Mesothelial cell of epicardium (in vitro differentiated cells): ENCODE data around the gene APEX2. TPM values are rescaled to one million over a fixed set of nuclear protein-coding genes. Genes with fewer than 3 reads are reported as not detected.

Experiments used
- DNase-seq, 2 experiments: peaks; one replicate each; pipeline ENCODE4 v3.0.0; 2021; ENCODE audit warnings: low spot score in 2 of 2; ENCODE audit not compliant: unreplicated experiment in 2 of 2
- H3K27ac Mint-ChIP-seq: 2 replicates; pipeline ENCODE4 v1.8.0; 2021; ENCODE audit warnings: mixed read lengths
- H3K27me3 Mint-ChIP-seq: 2 replicates; pipeline ENCODE4 v1.8.0; 2021; ENCODE audit warnings: low read depth, mixed read lengths
- H3K36me3 Mint-ChIP-seq: 2 replicates; pipeline ENCODE4 v1.8.0; 2021; ENCODE audit warnings: mixed read lengths
- H3K4me1 Mint-ChIP-seq: 2 replicates; pipeline ENCODE4 v1.8.0; 2021; ENCODE audit warnings: mixed read lengths
- H3K4me3 Mint-ChIP-seq: 2 replicates; pipeline ENCODE4 v1.8.0; 2021; ENCODE audit warnings: mild to moderate bottlenecking, moderate library complexity, mixed read lengths
- H3K9me3 Mint-ChIP-seq: 2 replicates; pipeline ENCODE4 v1.8.0; 2021; ENCODE audit warnings: mixed read lengths
- total RNA-seq: library from RNA; stranded (reverse); gene quantifications from 3 replicates; pipeline ENCODE4 v1.2.1, GENCODE V29; 2021
- TF ChIP-seq, protein P1 (sequence below): fragments of 200-600 bp; sonication (generic); IDR thresholded peaks from one replicate; pipeline ENCODE4 v1.5.0; 2021; ENCODE audit warnings: antibody characterized with exemption; ENCODE audit not compliant: unreplicated experiment

The APEX2 gene
- total RNA-seq, 1 donor from 2014 or later: 13.5 TPM

DNA sequence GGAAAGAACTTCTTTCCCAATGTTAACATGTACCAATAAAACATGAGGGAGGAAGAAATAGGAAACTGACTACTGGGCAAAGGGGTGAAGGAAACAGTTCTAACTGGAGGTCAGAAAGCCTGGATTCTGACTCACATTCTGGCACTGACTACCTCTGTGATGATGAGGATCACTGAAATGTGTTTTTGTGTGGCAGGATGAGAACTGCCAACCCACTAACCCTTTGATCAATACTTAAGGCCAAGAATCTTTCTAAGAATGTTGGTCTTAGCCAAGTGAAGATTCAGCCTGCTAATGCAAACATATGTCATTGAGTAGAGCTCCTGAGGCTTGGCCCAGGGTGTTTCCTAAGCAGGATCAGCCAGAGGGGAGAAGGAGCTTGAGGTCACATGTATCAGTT lies 26.0 kb downstream of the APEX2 start:
- no peak overlapping the region for H3K27ac Mint-ChIP-seq
- TF ChIP-seq, protein P1, sequence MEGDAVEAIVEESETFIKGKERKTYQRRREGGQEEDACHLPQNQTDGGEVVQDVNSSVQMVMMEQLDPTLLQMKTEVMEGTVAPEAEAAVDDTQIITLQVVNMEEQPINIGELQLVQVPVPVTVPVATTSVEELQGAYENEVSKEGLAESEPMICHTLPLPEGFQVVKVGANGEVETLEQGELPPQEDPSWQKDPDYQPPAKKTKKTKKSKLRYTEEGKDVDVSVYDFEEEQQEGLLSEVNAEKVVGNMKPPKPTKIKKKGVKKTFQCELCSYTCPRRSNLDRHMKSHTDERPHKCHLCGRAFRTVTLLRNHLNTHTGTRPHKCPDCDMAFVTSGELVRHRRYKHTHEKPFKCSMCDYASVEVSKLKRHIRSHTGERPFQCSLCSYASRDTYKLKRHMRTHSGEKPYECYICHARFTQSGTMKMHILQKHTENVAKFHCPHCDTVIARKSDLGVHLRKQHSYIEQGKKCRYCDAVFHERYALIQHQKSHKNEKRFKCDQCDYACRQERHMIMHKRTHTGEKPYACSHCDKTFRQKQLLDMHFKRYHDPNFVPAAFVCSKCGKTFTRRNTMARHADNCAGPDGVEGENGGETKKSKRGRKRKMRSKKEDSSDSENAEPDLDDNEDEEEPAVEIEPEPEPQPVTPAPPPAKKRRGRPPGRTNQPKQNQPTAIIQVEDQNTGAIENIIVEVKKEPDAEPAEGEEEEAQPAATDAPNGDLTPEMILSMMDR: no peak
- no peaks in the 10 kb centered on the region for H3K27me3 Mint-ChIP-seq
- H3K4me3 Mint-ChIP-seq: no peak overlapping the region
- H3K36me3 Mint-ChIP-seq: no peaks in the 10 kb centered on the region
- no peak for DNase-seq
- H3K9me3 Mint-ChIP-seq: peaks cover 22% of the 10 kb centered on the region
- H3K4me1 Mint-ChIP-seq: no peaks in the 10 kb centered on the region

GRCh38 chrX:55026840-55027239 lies 26.7 kb downstream of the APEX2 start:
- Mint-ChIP-seq H3K36me3 (no peaks in the 10 kb centered on the region), H3K27ac (no peak overlapping the region), H3K9me3 (peaks cover 23% of the 10 kb centered on the region), H3K4me3 (no peak overlapping the region), H3K4me1 (no peaks in the 10 kb centered on the region), H3K27me3 (no peaks in the 10 kb centered on the region)
- DNase-seq: no peak
- TF ChIP-seq, protein P1: no peak

DNA sequence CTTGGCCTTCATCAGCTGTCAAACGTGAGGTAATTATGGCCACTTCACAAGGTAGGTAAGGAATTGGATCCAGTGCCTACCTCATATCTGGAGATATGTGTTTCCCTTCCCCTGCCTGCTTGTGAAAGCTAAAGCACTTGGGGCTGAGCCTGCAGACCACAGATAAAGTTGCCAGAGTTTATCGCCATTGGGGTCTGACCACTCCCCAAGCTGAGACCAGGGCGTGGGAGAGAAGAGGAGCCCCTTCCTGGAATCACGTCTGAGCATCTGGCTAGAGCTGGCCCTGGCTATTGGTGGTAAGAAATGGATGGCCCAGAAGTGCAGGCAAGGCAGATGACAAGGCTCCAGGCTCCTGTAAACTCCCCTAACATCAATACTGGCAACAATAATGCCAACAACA lies 27.9 kb downstream of the APEX2 start:
- no peak overlapping the region for H3K27ac Mint-ChIP-seq
- no peaks in the 10 kb centered on the region for H3K36me3 Mint-ChIP-seq
- no peaks in the 10 kb centered on the region for H3K27me3 Mint-ChIP-seq
- no peak overlapping the region for H3K4me3 Mint-ChIP-seq
- H3K4me1 Mint-ChIP-seq: no peaks in the 10 kb centered on the region
- TF ChIP-seq, protein P1: no peak
- no peak for DNase-seq
- H3K9me3 Mint-ChIP-seq: peaks cover 23% of the 10 kb centered on the region

- Mint-ChIP-seq H3K27me3 (no peaks in the 10 kb centered on the region), H3K36me3 (no peaks in the 10 kb centered on the region), H3K4me3 (no peak overlapping the region), H3K9me3 (peaks cover 23% of the 10 kb centered on the region), H3K4me1 (no peaks in the 10 kb centered on the region), H3K27ac (no peak overlapping the region)
- DNase-seq: no peak
- TF ChIP-seq, protein P1: no peak
These were observed 28.4 kb downstream of the APEX2 start for GRCh38 chrX:55028611-55029010.

DNA sequence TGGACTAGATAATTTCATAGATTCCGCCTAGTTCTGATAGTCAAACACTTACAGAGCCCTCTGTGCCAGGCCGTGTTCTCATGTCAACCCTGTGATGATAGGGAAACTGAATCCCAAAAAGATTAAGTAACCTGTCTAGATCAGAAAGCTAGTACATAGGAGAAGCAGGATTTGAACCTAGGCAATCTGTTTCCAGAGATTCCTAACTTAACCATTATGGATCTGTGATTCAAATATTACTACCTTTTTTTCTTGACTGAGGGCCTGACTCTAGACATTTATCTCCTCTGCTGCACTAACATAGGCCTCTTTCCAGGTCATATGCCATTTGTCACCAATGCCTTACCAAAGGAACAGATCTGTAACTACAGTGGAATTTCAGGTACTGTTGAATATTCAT lies 29.1 kb downstream of the APEX2 start:
- DNase-seq: no peak
- H3K36me3 Mint-ChIP-seq: no peaks in the 10 kb centered on the region
- H3K27me3 Mint-ChIP-seq: no peaks in the 10 kb centered on the region
- TF ChIP-seq, protein P1: no peak
- H3K4me3 Mint-ChIP-seq: no peak overlapping the region
- H3K27ac Mint-ChIP-seq: no peak overlapping the region
- H3K9me3 Mint-ChIP-seq: peaks cover 23% of the 10 kb centered on the region
- no peaks in the 10 kb centered on the region for H3K4me1 Mint-ChIP-seq
